ENCODE results near the gene URB1.

DNA sequence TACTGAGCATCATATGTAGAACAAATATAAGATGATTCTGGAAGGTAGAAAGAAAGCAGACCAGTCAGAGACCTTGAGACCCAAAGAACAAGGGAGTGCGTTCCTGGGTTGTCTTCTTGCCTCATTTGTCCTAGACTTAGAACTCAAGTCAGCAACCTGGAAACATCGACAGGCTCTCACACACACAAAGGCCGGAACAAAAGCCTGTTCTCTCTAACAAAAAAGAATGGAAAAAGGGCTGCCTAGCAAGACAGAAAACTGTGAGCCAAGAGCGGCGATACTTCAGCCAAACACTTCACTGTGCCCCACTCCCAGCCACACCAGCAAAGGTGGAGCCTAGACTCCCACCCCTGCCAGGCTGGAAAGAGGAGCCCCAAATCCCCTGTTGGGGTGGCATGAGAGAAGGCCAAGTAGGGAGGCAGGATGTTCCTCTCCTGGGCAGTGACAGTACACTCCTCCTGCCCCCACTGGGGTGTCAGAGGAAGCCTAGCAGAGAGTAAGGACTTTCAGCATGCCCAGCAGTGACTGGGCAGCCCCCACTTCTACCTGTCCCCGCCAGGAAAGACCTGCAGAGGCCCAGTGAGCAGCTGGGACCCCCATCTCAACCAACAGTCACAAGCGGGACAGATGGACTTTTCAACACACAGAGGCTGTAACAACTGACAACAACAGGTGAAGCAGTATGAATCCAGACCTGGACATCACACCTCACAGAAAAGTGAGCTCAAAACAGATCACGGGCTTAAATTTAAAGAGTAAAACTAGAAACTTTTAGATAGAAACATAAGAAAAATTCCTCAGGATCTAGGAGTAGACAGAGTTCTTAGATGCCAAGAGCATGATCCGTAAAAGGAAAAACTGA, 61.1 kb downstream of the URB1 start:
- TF ChIP-seq POLR2AphosphoS5 (IDR thresholded peaks at IDR 0.05; ENCODE audit: borderline replicate concordance, low read depth, low read length) (no peak), EZH2 (IDR thresholded peaks at IDR 0.05) (no peak), FOXP2 (optimal IDR thresholded peaks at IDR 0.05; ENCODE audit: control extremely low read depth, extremely low read length, insufficient read depth) (no peak)

Data from SK-N-MC (cell line).